Trophoblast cell (in vitro differentiated cells and primary cell): Measurements from ENCODE around the gene GLP2R.

Experiments used
- DNase-seq, 2 donors: peaks; one replicate each; pipeline ENCODE4 v3.0.0-alpha.2; 2016
- H2AFZ ChIP-seq: 2 replicates; pipeline ENCODE4 v1.6.1; 2013; ENCODE audit warnings: low read length, moderate library complexity, mild to moderate bottlenecking; ENCODE audit not compliant: insufficient read depth, poor library complexity
- H2AK5ac ChIP-seq: 2 replicates; pipeline ENCODE4 v1.6.1; 2013; ENCODE audit warnings: mild to moderate bottlenecking, low read length
- H2BK120ac ChIP-seq: 2 replicates; pipeline ENCODE4 v1.6.1; 2013; ENCODE audit warnings: low read length, mild to moderate bottlenecking, moderate library complexity; ENCODE audit not compliant: insufficient read depth, poor library complexity
- H2BK12ac ChIP-seq: 2 replicates; pipeline ENCODE4 v1.6.1; 2013; ENCODE audit warnings: mild to moderate bottlenecking, low read length, moderate library complexity
- H2BK5ac ChIP-seq: 2 replicates; pipeline ENCODE4 v1.6.1; 2013; ENCODE audit warnings: low read length, low read depth, moderate library complexity, mild to moderate bottlenecking; ENCODE audit not compliant: poor library complexity
- H3K14ac ChIP-seq: 2 replicates; pipeline ENCODE4 v1.6.1; 2013; ENCODE audit warnings: mild to moderate bottlenecking, low read length
- H3K18ac ChIP-seq: 2 replicates; pipeline ENCODE4 v1.6.1; 2013; ENCODE audit warnings: mild to moderate bottlenecking, low read length
- H3K23ac ChIP-seq: 2 replicates; pipeline ENCODE4 v1.6.1; 2013; ENCODE audit warnings: low read length
- H3K27ac ChIP-seq: 2 replicates; pipeline ENCODE4 v1.5.1; 2013; ENCODE audit warnings: low read depth, mild to moderate bottlenecking, inconsistent platforms, low read length, moderate library complexity
- H3K27me3 ChIP-seq: 2 replicates; pipeline ENCODE4 v1.6.1; 2013; ENCODE audit warnings: inconsistent platforms, mild to moderate bottlenecking, low read length, moderate library complexity; ENCODE audit not compliant: insufficient read depth
- H3K36me3 ChIP-seq, 2 experiments: 1 replicate in 1 of 2; 2 replicates in 1 of 2; pipeline ENCODE4 v1.6.1; 2013; ENCODE audit warnings: low read length in 2 of 2, mild to moderate bottlenecking in 2 of 2, moderate library complexity in 1 of 2; ENCODE audit not compliant: insufficient read depth in 2 of 2, control insufficient read depth in 1 of 2
- H3K4ac ChIP-seq: 2 replicates; pipeline ENCODE4 v1.6.1; 2013; ENCODE audit warnings: low read depth, mild to moderate bottlenecking, low read length, moderate library complexity
- H3K4me1 ChIP-seq, 2 experiments: 1 replicate in 1 of 2; 2 replicates in 1 of 2; pipeline ENCODE4 v1.6.1; 2013; ENCODE audit warnings: low read length in 2 of 2, mild to moderate bottlenecking in 2 of 2, moderate library complexity in 1 of 2; ENCODE audit not compliant: insufficient read depth in 2 of 2, control insufficient read depth in 1 of 2
- H3K4me2 ChIP-seq: 2 replicates; pipeline ENCODE4 v1.6.1; 2013; ENCODE audit warnings: inconsistent platforms, mild to moderate bottlenecking, low read length, moderate library complexity
- H3K4me3 ChIP-seq: 2 replicates; pipeline ENCODE4 v1.5.1; 2013; ENCODE audit warnings: mild to moderate bottlenecking, low read depth, low read length, inconsistent platforms
- H3K79me1 ChIP-seq: one replicate; pipeline ENCODE4 v1.6.1; 2013; ENCODE audit warnings: low read length
- H3K79me2 ChIP-seq: 2 replicates; pipeline ENCODE4 v1.6.1; 2013; ENCODE audit warnings: low read length, mild to moderate bottlenecking; ENCODE audit not compliant: control insufficient read depth, insufficient read depth, poor library complexity
- H3K9ac ChIP-seq: 2 replicates; pipeline ENCODE4 v1.6.1; 2013; ENCODE audit warnings: mild to moderate bottlenecking, low read length
- H3K9me3 ChIP-seq: 2 replicates; pipeline ENCODE4 v1.6.1; 2013; ENCODE audit warnings: low read depth, mild to moderate bottlenecking, control low read depth, inconsistent platforms, low read length; ENCODE audit not compliant: insufficient read depth
- H4K12ac ChIP-seq: 2 replicates; pipeline ENCODE4 v1.6.1; 2013; ENCODE audit warnings: low read depth, mild to moderate bottlenecking, low read length, moderate library complexity
- H4K8ac ChIP-seq: 2 replicates; pipeline ENCODE4 v1.6.1; 2013; ENCODE audit warnings: low read depth, mild to moderate bottlenecking, low read length, moderate library complexity
- H4K91ac ChIP-seq: one replicate; pipeline ENCODE4 v1.6.1; 2013; ENCODE audit warnings: low read depth, mild to moderate bottlenecking, low read length, moderate library complexity
- WGBS: extraction: QIAGEN DNeasy Blood & Tissue Kit; methylation state at CpG from one replicate; pipeline ENCODE4 v1.1.7; 2013; ENCODE audit warnings: missing lambda C conversion rate; ENCODE audit not compliant: insufficient read length, insufficient coverage; ENCODE audit errors: extremely low coverage; 5-methylcytosine and 5-hydroxymethylcytosine counted together

The GLP2R gene

GRCh38 chr17:9817086-9817485 is 8.6 kb upstream of the GLP2R start:
- Histone ChIP-seq H3K9me3 (peaks cover 4% of the 10 kb centered on the region), H3K4me2 (no peak overlapping the region), H3K79me1 (no peaks in the 10 kb centered on the region), H3K4ac (no peak overlapping the region), H3K23ac (no peak overlapping the region), H3K27me3 (no peaks in the 10 kb centered on the region), H3K14ac (no peak overlapping the region), H4K8ac (no peak overlapping the region), H4K12ac (no peak overlapping the region), H3K4me3 (no peak overlapping the region), H3K27ac (no peak overlapping the region), H3K79me2 (no peaks in the 10 kb centered on the region), H2BK120ac (no peak overlapping the region), H2BK5ac (no peak overlapping the region), H3K9ac (no peak overlapping the region), H3K4me1 (no peaks in the 10 kb centered on the region), H3K18ac (no peak overlapping the region), H4K91ac (no peak overlapping the region), H2AFZ (no peak overlapping the region), H3K36me3 (no peaks in the 10 kb centered on the region), H2BK12ac (no peak overlapping the region), H2AK5ac (no peak overlapping the region)
- no CpG with 5 or more reads among the region's 8 CpGs for WGBS
- peak; percentile 74 to 87 for DNase-seq

GRCh38 chr17:9818760-9819159 is 7.0 kb upstream of the GLP2R start:
- H3K14ac ChIP-seq: no peak overlapping the region
- WGBS: no CpG with 5 or more reads among the region's 4 CpGs
- H3K79me2 ChIP-seq: no peaks in the 10 kb centered on the region

GRCh38 chr17:9820448-9820847 is 5.3 kb upstream of the GLP2R start:
- H3K18ac ChIP-seq: no peak overlapping the region

More at GRCh38 chr17:9818760-9819159, 7.0 kb upstream of the GLP2R start:
- no peaks in the 10 kb centered on the region for H3K79me1 ChIP-seq
- H3K4me1 ChIP-seq: no peaks in the 10 kb centered on the region
- no peak overlapping the region for H2BK12ac ChIP-seq
- H4K8ac ChIP-seq: no peak overlapping the region
- no peak overlapping the region for H3K9ac ChIP-seq
- H2BK120ac ChIP-seq: no peak overlapping the region
- H2AK5ac ChIP-seq: no peak overlapping the region
- H3K27me3 ChIP-seq: no peaks in the 10 kb centered on the region
- no peaks in the 10 kb centered on the region for H3K36me3 ChIP-seq
- H2AFZ ChIP-seq: no peak overlapping the region
- no peak for DNase-seq
- H3K27ac ChIP-seq: no peak overlapping the region
- H3K18ac ChIP-seq: no peak overlapping the region
- H4K91ac ChIP-seq: no peak overlapping the region
- no peak overlapping the region for H2BK5ac ChIP-seq
- no peak overlapping the region for H3K4me2 ChIP-seq
- H4K12ac ChIP-seq: no peak overlapping the region
- peaks cover 4% of the 10 kb centered on the region for H3K9me3 ChIP-seq
- no peak overlapping the region for H3K23ac ChIP-seq
- H3K4me3 ChIP-seq: no peak overlapping the region
- H3K4ac ChIP-seq: no peak overlapping the region

GRCh38 chr17:9821921-9822320 is 3.8 kb upstream of the GLP2R start, which contains the start of gene GSG1L2:
GSG1L2 (minus strand) TSS chr17:9822079; CDS start chr17:9822071, 8 bp downstream.
- H2BK5ac ChIP-seq: no peak within 1 kb of the TSS
- no peak within 1 kb of the TSS for H3K4ac ChIP-seq
- no peak within 1 kb of the TSS for H4K91ac ChIP-seq
- no peak within 1 kb of the TSS for H2BK120ac ChIP-seq
- no peak within 1 kb of the TSS for H3K9ac ChIP-seq
- H3K9me3 ChIP-seq: peaks cover 2% of the 10 kb centered on the region
- no peak within 1 kb of the TSS for H3K27ac ChIP-seq
- H3K18ac ChIP-seq: no peak within 1 kb of the TSS
- no peak within 1 kb of the TSS for H3K4me2 ChIP-seq
- H4K12ac ChIP-seq: no peak within 1 kb of the TSS
- no peak within 1 kb of the TSS for H3K23ac ChIP-seq
- WGBS: no CpG with 5 or more reads among the region's 15 CpGs
- no peak within 1 kb of the TSS for H4K8ac ChIP-seq
- no peaks in the 10 kb centered on the region for H3K36me3 ChIP-seq
- H2AFZ ChIP-seq: no peak within 1 kb of the TSS
- DNase-seq: no peak
- H3K4me3 ChIP-seq: peak within 1 kb of the TSS; percentile 28
- H2AK5ac ChIP-seq: no peak within 1 kb of the TSS
- H2BK12ac ChIP-seq: no peak within 1 kb of the TSS
- H3K79me1 ChIP-seq: no peaks in the 10 kb centered on the region
- H3K79me2 ChIP-seq: no peaks in the 10 kb centered on the region
- no peaks in the 10 kb centered on the region for H3K27me3 ChIP-seq
- H3K14ac ChIP-seq: no peak within 1 kb of the TSS
- H3K4me1 ChIP-seq: peaks cover 0 to 2% of the 10 kb centered on the region in 2 experiments

More at GRCh38 chr17:9820448-9820847, 5.3 kb upstream of the GLP2R start:
- Histone ChIP-seq H3K4me2 (no peak overlapping the region), H3K23ac (peak overlapping the region; percentile 56), H3K14ac (no peak overlapping the region), H3K4ac (no peak overlapping the region), H3K36me3 (no peaks in the 10 kb centered on the region), H3K9ac (no peak overlapping the region), H4K12ac (no peak overlapping the region), H3K27me3 (no peaks in the 10 kb centered on the region), H4K91ac (no peak overlapping the region), H3K79me1 (no peaks in the 10 kb centered on the region), H3K4me1 (no peaks in the 10 kb centered on the region), H2AFZ (no peak overlapping the region), H2AK5ac (no peak overlapping the region), H2BK5ac (no peak overlapping the region), H2BK12ac (no peak overlapping the region), H3K79me2 (no peaks in the 10 kb centered on the region), H3K27ac (no peak overlapping the region), H4K8ac (no peak overlapping the region), H2BK120ac (no peak overlapping the region), H3K4me3 (no peak overlapping the region), H3K9me3 (peaks cover 4% of the 10 kb centered on the region)
- WGBS: no CpG with 5 or more reads among the region's 3 CpGs
- DNase-seq: no peak
